Measurements from ENCODE around the gene PCGF5.

PCGF5 gene

GRCh38 chr10:91190388-91190870 is 30.0 kb upstream of the PCGF5 start:
- no peak for TF ChIP-seq CTCF (IDR thresholded peaks at IDR 0.05)
- DNase-seq (ENCODE audit: low spot score): no peak

GRCh38 chr10:91190876-91191583 is 29.4 kb upstream of the PCGF5 start:
- no peak for TF ChIP-seq CTCF (IDR thresholded peaks at IDR 0.05)
- Histone ChIP-seq H3K27ac (peak overlapping the region; percentile 34 to 82), H3K4me3 (no peak overlapping the region)
- no peak for DNase-seq (ENCODE audit: low spot score)

More at GRCh38 chr10:91190388-91190870, 30.0 kb upstream of the PCGF5 start:
- H3K4me3 ChIP-seq: no peak overlapping the region
- H3K27ac ChIP-seq: peak overlapping the region; percentile 61 to 82

GRCh38 chr10:91191584-91191919 is 28.9 kb upstream of the PCGF5 start:
- DNase-seq (ENCODE audit: low spot score): no peak
- no peak for TF ChIP-seq CTCF (IDR thresholded peaks at IDR 0.05)
- Histone ChIP-seq H3K4me3 (no peak overlapping the region), H3K27ac (peak overlapping the region; percentile 26 to 82)

- H3K27ac ChIP-seq: no peak overlapping the region
- no peak overlapping the region for H3K4me3 ChIP-seq
- no peak for DNase-seq (ENCODE audit: low spot score)
- TF ChIP-seq CTCF (IDR thresholded peaks at IDR 0.05): no peak
Measured at GRCh38 chr10:91194497-91195179, 25.8 kb upstream of the PCGF5 start.

- H3K27ac ChIP-seq: peak overlapping the region; percentile 24
- H3K4me3 ChIP-seq: no peak overlapping the region
Measured at GRCh38 chr10:91196268-91197048, 24.0 kb upstream of the PCGF5 start.

GRCh38 chr10:91197127-91197526 is 23.3 kb upstream of the PCGF5 start:
- Histone ChIP-seq H3K27ac (peak overlapping the region; percentile 24), H3K4me3 (no peak overlapping the region)
- no peak for DNase-seq (ENCODE audit: low spot score)
- no peak for TF ChIP-seq CTCF (IDR thresholded peaks at IDR 0.05)

More at GRCh38 chr10:91196268-91197048, 24.0 kb upstream of the PCGF5 start:
- no peak for TF ChIP-seq CTCF (IDR thresholded peaks at IDR 0.05)
- no peak for DNase-seq (ENCODE audit: low spot score)

All from coronary artery (tissue), 2 donors.